ENCODE measurements around the gene GNG12. TPM values are rescaled to one million over a fixed set of nuclear protein-coding genes. Genes with fewer than 3 reads are reported as not detected.

The GNG12 gene
- total RNA-seq, 1 donor from 2014 or later = 1.3 TPM

GRCh38 chr1:67749844-67750690 is 83.2 kb downstream of the GNG12 start:
- Mint-ChIP-seq H3K4me1 (ENCODE audit: low read depth, unreplicated experiment) (peaks cover 10% of the 10 kb centered on the region), H3K9me3 (ENCODE audit: unreplicated experiment) (peaks cover 1% of the 10 kb centered on the region), H3K36me3 (ENCODE audit: unreplicated experiment) (no peaks in the 10 kb centered on the region), H3K27me3 (ENCODE audit: unreplicated experiment) (no peaks in the 10 kb centered on the region), H3K27ac (ENCODE audit: unreplicated experiment) (no peak overlapping the region), H3K4me3 (ENCODE audit: unreplicated experiment) (no peak overlapping the region)
- TF ChIP-seq CTCF (IDR thresholded peaks at IDR 0.05; ENCODE audit: partially characterized antibody, unreplicated experiment) = no peak
- no peak for DNase-seq

GRCh38 chr1:67749263-67749843 is 83.9 kb downstream of the GNG12 start:
- Mint-ChIP-seq H3K27ac (ENCODE audit: unreplicated experiment) (no peak overlapping the region), H3K27me3 (ENCODE audit: unreplicated experiment) (no peaks in the 10 kb centered on the region), H3K9me3 (ENCODE audit: unreplicated experiment) (peaks cover 1% of the 10 kb centered on the region), H3K4me3 (ENCODE audit: unreplicated experiment) (no peak overlapping the region), H3K4me1 (ENCODE audit: low read depth, unreplicated experiment) (peaks cover 10% of the 10 kb centered on the region), H3K36me3 (ENCODE audit: unreplicated experiment) (no peaks in the 10 kb centered on the region)
- TF ChIP-seq CTCF (IDR thresholded peaks at IDR 0.05; ENCODE audit: partially characterized antibody, unreplicated experiment) = no peak
- no peak for DNase-seq

- Mint-ChIP-seq H3K4me3 (ENCODE audit: unreplicated experiment) (no peak overlapping the region), H3K27ac (ENCODE audit: unreplicated experiment) (no peak overlapping the region), H3K9me3 (ENCODE audit: unreplicated experiment) (peaks cover 1% of the 10 kb centered on the region)
Observed at GRCh38 chr1:67748630-67749029, 84.6 kb downstream of the GNG12 start.

GRCh38 chr1:67747671-67748546 is 85.4 kb downstream of the GNG12 start:
- peaks cover 10% of the 10 kb centered on the region for H3K4me1 Mint-ChIP-seq (ENCODE audit: low read depth, unreplicated experiment)
- no peak for TF ChIP-seq CTCF (IDR thresholded peaks at IDR 0.05; ENCODE audit: partially characterized antibody, unreplicated experiment)
- H3K36me3 Mint-ChIP-seq (ENCODE audit: unreplicated experiment) = no peaks in the 10 kb centered on the region
- no peak overlapping the region for H3K27ac Mint-ChIP-seq (ENCODE audit: unreplicated experiment)
- peaks cover 1% of the 10 kb centered on the region for H3K9me3 Mint-ChIP-seq (ENCODE audit: unreplicated experiment)
- no peak for DNase-seq
- H3K27me3 Mint-ChIP-seq (ENCODE audit: unreplicated experiment) = no peaks in the 10 kb centered on the region
- H3K4me3 Mint-ChIP-seq (ENCODE audit: unreplicated experiment) = no peak overlapping the region

More at GRCh38 chr1:67748630-67749029, 84.6 kb downstream of the GNG12 start:
- no peak for DNase-seq
- no peaks in the 10 kb centered on the region for H3K36me3 Mint-ChIP-seq (ENCODE audit: unreplicated experiment)
- peaks cover 10% of the 10 kb centered on the region for H3K4me1 Mint-ChIP-seq (ENCODE audit: low read depth, unreplicated experiment)
- no peak for TF ChIP-seq CTCF (IDR thresholded peaks at IDR 0.05; ENCODE audit: partially characterized antibody, unreplicated experiment)
- H3K27me3 Mint-ChIP-seq (ENCODE audit: unreplicated experiment) = no peaks in the 10 kb centered on the region
